Stimulated activated CD8-positive, alpha-beta memory T cell treated with anti-CD3 and anti-CD28 coated beads, Interleukin-7, amount 100 ng/mL, for 24 hours (primary cell): ENCODE results near the gene GDF7.
A peak's percentile ranks its signal among the peaks of the same experiment; 100 is the strongest.

Experiments used
- DNase-seq: peaks from one replicate; pipeline ENCODE4 v3.0.0-alpha.2; 2020; ENCODE audit warnings: low read depth

GDF7 gene

DNA sequence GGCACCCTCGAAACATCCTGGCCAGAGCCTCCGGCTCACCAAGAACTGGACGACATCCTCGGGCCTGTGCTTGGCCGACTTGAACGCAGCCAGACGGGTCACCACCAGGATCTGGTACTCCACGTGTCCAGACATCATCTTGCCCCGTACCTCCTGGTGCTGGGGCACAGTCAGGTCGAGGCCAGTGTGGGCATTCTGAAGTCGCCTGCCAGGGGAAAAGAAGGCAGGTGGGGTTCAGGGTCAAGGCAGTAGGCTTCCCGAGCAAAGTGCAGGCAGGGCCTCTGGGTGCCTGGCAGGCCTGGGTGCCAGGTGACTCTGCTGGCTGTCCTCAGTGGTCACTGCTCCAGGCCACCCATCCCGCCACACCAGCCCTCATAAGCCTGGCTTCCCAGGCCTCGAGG is 21.6 kb upstream of the GDF7 start:
- DNase-seq: no peak

DNA sequence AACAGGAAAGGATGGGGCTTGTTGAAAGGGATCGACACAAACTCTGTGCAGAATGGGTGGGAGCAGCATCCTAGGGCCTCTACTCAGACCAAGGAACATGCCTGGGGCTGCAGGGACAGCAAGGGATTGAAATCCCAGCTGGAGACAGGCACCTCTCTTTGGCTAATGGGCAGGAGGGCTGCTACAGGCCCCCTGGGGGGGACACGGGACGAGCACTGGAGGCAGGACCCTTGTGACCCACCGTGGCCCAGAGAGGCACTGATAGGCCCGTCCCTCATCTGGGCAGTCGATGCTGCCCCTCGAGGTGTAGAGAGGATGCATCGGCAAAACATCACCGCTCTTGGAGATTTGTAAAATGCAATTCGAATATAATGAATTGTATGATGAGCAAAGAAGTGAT is 21.2 kb upstream of the GDF7 start:
- no peak for DNase-seq

DNA sequence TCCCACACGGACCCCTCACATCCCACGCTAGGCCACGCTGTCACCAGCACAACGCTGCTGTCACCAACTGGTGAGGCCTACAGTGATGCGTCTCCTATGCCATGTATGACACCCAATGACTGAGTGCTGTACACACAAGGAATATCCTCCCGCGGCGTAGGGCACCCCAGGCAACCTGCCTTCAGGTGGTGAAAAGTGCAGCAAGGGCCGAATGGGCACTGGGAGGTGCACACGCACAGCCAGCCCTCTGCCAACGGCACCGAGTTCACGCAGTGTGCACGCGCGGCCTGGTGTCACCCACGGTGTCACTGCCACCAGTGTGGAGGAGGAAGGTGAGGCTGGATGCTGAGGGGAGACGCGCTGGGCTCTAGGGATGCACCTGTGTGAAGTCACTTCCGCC is 20.5 kb upstream of the GDF7 start:
- no peak for DNase-seq

DNA sequence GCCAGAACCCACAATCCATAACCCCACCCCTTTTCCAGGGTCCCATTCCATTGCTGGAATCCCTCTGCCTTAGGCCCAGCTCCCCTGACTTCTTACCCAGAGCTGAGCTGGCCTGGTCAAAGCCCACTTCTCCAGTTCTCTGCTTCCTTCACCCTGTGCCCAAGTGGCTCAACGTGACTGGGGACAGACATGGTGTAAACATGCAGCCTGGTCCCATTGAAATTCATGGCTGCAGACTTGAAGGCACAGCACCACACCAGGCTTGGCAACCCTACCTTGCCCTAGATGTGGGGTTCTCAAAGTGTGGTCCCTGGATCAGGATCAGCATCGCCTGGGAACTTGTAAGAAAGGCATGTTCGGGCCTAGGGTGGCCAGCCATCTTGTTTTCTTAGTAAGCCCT is 19.7 kb upstream of the GDF7 start:
- no peak for DNase-seq

DNA sequence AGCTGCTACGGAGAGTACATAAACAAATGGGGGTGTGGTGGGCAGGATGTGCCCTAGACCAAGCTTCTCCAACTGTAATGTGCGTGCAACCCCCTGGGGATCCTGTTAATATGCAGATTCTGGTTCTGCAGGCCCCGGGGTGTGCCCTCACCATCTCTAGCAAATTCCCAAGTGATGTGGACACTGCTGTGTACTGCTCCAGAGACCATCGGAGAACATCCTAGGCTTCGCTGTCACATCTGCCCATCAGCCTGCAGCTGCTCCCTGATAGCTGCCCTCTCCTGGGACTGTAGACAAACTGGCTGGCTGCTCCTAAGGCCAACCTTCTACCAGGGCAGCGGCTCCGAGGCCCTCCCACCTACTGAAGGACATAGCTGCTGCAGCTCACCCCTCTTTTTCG is 19.2 kb upstream of the GDF7 start:
- DNase-seq: no peak

DNA sequence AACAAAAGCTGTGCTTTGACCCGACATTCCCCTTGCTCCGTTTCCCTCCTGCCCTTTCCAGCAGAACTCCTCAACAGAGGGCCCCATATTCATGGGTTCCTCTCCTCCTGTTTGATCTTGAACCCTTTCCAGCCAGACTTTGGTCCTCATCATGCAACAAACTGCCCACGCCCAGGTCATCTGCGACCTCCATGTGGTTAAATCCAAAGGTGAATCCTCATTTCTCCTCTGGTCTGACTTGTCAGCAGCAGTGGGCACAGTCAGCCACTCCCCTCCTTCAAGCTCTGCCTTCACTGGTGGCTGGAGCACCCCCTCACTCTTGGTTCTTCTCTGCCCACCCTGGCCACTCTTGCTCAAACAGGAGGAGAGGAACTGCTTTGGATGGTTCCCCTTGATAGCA is 18.7 kb upstream of the GDF7 start:
- no peak for DNase-seq

DNA sequence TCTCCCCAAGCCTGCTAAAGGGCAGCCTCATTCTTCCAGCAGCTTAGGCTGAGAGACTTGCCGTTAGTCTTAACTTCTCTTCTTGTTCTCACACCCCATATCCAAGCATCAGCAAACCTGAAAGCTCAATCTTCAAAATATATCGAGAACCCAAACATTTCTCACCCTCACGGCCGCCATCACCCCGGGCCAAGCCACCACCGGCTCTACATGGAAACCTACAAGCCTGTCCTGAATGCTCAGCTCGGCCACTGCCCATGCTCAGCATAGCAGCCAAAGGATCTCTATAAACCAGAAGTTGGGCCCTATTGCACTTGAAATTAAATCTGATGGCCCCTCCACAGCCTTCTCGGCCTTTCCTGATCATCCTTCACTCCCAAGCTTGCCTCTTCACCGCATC is 18.1 kb upstream of the GDF7 start:
- DNase-seq: no peak

DNA sequence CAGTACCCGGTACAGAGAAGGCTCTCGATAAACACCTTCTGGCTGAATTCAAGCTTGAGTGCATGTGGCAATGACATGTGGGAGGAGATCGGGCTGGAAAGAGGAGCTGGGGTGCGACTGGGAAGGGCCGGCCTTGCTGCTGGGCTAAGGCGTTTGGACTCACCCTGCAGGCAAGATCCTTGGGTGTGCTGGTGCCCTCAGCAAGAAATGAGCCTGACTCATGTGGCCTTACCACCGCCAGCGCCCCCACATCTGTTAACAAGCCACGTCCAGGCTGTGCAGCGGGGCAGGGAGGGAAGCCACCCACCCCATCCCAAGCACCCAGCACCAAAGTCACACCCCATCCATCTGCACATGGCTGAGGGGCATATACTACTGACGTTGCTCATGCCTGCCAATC is 17.4 kb upstream of the GDF7 start:
- no peak for DNase-seq

DNA sequence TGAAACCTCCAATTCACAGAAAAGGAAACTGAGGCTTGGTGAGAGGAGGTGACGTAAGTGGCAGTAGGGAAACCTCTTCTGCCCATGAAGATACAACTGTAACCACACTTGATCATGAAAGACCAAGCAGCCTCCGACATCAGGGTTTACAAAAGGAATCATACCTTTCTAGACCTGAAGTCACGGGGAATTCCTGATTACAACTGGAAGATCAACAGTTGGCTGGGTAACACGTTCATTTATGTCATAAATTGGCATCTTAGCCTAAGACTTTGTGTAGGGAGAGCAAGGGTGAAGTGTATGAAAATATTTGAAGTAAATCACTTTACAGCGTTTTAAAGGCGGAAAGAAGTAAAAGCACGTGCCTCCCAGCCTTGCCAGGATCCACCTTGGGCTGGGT is 17.0 kb upstream of the GDF7 start:
- no peak for DNase-seq

DNA sequence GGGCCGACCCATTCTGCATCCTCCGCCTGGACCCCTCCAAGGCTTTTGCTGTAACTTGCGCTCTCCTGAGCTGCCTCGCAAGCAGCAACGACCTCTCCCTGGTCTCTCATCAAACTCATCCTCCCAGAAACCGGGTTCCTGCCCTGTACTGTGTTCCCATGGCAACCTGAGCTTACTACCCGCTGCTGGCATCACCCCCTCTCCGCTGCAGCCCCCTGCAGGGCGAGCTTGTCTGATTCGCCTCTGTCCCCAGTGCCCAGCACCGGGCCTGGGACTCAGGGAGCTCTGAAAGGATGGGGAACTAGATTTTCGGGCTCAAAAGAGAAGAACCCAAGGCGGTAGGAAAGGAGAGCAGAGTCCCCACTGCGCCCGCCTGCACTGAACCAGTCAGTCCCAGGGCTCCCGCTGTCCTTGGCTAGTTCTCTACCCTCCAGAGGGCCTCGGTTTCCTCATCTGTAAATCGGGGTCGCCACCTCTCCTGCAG is 16.5 kb upstream of the GDF7 start:
- DNase-seq: no peak

DNA sequence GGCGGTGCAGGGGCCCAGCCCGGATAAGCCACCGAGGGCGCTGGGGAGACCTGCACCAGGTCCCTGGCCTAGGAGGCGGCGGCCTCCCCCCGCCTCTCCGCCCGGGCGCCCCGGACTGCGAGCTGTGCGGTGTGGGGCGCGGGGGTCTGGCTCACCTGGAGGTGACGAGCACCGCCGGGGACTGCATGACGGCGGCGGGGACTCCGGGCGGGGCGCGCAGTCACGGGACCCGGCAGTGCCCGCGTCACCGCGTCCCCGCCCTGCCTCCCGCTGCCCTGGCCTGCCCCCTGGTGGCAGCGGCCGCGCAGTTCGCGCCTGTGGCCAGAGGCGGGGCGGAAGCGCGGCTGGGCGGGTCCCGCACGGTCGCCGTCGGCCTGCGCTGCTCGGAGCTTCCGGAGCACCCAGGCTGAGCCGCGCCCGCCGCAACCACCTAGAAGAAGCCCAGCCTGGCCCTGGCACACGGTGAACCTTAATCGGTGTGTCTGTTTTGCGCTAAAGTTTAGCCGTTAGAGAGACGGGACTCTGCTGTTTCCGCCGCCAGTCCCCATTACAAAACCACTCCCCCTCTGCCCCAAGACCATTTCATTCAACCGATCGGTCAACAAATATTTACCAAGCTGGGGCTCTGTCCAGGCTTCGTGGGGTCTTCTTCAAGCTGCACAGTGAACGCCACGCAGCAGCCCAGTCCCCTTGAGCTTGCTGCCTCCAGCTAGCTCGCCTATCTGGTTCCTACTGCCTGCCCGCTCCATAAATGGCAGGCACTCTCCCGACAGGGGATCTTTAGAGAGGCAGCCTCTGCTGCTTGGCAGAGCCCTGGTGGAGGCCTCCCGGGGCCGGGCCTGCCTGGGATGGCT is 15.8 kb upstream of the GDF7 start, which contains the start of gene HS1BP3:
HS1BP3 (minus strand) TSS at position 222 of the 854 bp plus-strand sequence; CDS start at position 187, 35 bp downstream.
- peak; percentile 66 for DNase-seq

DNA sequence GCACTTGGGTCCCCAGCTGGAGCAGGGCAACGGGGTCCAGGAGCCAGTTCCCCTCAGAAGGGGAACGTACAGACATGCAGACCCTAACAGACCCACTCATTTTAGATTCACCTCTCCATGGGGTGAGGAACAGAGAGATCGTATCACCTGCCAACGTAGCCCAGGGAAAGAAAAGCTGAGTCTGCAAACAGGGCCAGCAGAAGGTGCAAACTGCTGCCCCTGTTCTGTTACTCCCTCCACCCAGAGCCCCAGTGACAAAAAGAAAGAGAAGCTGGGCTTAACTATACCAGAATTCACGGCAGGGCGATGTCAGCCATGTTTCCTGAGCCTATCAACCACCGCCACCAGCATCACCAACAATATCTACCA is 15.2 kb upstream of the GDF7 start:
- no peak for DNase-seq

DNA sequence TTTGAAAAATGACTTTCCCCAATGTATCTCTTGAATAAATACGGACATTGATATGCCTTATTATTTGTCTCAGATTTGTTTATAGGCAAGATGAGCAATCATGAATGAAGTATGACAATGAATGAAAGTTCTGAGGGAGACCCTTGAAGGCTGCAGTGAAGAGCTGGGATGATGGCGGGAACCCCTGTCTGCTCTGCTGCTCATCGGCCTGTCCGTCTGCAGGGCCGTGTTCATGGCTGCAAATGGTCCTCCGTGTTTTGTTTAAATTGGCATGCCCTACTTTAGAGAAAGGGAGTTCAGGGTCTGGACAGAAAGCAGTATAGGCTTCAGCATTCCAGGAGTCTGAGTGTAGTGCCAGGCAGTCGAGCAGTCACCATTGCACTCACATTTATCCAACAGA is 14.8 kb upstream of the GDF7 start:
- DNase-seq: no peak

DNA sequence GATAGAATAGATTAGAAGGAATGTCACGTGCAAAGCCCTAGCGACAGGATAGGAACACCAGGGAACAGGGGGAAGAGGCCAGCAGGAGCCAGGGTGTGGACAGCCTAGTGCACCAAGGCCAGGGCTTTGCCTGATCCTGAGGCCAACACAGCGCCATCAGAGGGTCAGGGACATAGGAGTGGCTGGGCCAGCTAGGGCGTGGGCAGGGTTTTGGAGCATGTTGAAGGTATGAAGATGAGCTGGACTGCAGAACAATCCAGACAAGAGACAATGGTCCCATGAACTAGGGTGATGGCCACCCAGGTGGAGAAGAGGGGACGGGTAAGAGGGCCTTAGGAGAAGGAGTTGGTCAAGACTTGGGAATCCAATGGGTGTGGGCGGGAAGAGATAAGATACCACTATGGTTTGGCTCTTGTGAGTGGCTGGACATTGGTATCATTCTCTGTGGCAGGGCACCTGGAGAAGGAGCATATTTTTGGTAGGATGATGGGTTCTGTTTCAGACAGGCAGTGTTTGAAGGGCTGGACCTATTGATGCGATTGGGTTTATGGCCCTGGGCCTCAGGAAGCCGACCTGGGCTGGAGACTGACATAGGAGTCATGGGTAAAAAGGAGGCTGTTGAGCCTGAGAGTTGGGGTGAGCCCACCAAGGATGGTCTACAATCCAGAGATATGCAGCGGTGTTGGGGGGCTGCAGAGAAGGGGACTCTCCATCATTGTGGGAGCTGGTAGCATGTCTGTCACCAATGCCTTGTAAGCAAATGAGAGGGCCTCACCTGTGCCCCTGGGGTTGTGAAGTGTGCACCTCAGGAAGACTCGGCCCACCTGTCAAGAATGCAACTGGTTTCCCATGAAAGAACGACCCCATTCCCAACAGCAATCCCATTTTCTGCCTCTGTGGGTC is 14.0 kb upstream of the GDF7 start:
- no peak for DNase-seq

DNA sequence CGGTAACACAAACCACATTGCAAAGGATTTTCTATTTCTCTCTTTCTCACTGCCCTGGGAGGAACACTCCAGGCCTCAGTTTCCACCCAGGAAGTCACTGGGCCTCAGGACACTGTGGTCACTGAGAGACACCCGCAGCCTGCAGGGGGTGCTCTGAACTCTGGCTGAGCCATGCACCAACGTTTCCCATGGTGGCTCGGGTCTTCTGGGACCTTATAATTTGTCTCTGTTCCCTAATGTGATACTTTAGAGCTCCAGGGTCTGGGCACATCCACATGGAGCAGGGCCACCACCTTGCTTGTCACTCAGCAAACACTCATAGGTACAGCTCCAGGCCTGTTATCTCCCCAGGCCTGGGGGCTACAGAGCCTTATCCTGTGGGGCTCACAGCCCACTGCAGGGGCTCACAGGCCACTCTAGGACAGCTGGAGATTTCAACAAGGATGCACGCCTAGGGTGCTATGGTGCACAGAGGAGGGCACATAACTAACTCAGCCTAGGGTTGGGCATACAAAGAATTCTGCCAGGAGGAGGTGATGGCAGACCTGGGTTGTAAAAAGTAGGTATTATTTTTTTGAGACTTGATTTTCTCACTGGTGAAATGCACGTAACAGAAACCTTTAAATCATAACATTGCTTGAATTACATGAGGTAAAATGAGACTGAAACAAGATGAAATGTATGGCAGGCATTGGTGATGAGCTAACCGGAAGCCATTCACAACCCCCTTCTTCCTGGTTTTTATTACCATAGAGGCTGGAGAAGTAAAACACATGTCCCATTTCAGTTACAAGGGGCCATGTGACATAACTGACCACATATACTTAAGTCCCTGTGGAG is 13.0 kb upstream of the GDF7 start:
- no peak for DNase-seq

DNA sequence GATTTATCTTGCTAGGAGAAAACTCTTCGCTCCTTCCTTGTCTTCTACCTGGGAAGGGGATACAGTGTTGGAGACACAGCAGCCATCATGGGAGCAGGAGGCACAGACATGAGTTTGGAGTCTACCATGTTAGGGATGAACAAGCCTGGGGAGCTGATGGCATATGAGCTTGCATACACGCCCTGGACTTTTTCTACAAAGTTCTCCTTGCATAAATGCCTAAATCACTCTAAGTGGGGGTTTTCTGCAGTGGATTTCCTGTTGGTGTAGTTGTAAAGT is 12.5 kb upstream of the GDF7 start:
- DNase-seq: no peak

DNA sequence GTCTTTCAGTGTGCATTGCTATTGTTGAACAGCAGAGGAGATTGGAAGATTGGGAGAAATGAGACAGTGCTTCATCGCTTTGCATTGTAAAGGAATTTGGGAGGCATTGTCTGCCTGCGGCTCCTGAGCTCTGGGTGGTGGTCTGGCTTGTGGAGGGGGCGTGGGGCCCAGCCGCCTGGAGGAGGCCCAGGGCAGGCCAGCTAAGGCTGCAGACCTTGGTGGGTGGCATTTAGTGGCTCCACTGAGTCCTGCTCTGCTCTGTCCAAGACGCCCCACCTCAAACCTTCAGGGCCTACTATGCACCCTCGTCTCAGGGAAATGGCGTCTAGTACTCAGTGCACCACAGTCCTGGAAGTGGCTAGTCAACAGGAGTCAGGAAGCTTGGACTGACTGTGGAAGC is 10.4 kb upstream of the GDF7 start:
- DNase-seq: no peak

DNA sequence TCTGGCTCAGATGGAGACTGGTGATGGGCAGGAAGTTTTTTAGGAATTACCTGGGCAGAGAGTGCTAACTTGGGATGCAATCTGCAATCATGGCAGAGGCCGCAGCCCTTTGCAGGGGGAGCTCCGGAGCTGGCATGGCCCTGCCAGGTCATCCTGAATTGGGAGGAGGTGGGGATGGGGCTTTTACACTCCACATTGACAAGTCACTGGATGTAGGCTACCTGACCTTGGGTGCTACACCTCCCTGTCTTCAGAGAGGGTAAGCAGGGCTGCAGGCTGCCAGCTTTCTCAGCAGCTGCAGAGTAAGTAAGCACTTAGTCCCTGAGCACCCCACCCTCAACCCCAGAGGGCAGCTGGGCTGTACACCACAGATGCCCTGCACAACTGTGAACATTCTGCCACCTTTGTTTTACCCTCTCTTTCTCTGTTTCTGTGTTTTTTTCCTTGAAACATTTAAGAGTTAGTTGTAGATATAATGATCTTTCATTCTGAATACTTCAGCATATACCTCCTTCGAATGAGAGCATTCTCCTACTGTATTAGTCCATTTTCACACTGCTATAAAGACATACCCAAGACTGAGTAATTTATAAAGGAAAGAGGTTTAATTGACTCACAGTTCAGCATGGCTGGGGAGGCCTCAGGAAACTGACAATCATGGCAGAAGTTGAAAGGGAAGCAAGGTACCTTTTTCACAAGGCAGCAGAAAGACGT is 9.3 kb upstream of the GDF7 start:
- no peak for DNase-seq

DNA sequence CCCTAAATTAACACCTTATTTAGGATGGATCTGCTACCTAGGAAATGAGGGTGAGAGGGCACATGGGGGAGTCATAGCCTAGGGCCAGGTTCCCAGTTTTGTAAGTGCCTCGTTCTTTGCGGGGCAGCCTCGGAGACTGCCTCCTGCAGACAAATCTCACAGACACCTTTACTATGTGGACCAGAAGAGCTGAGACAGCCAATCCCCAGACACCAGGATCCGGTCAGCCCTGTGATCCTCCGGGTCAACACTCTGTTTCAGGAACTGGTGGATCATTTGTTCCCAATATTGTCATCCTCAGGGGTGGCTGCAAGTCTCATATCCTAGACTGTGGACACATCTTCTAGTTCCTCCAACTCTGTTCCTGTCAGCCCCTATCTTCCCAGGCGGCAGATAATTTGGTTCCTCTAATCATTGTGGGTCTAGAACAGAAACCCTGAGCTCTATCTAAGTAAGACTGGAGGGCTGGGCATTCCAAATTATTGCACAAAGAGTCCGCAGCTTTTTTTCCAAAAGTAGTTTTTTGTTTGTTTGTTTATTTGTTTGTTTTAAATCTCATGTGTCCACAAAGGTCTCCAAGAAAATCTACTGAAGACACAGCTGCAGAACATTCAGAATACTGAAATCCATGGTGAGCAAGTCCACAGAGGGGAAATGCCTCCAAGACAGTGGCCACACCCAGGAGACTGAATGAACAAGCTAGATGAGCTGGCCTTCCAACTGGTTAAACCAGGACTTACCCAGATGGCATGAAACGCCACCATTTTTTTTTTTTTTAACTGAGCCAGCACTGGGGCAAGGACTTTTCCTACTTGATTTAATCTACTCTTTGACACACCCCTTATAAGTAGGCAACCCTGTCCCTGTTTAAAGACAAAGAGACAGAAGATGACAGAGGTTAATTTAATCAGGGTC is 6.2 kb upstream of the GDF7 start:
- DNase-seq: no peak

DNA sequence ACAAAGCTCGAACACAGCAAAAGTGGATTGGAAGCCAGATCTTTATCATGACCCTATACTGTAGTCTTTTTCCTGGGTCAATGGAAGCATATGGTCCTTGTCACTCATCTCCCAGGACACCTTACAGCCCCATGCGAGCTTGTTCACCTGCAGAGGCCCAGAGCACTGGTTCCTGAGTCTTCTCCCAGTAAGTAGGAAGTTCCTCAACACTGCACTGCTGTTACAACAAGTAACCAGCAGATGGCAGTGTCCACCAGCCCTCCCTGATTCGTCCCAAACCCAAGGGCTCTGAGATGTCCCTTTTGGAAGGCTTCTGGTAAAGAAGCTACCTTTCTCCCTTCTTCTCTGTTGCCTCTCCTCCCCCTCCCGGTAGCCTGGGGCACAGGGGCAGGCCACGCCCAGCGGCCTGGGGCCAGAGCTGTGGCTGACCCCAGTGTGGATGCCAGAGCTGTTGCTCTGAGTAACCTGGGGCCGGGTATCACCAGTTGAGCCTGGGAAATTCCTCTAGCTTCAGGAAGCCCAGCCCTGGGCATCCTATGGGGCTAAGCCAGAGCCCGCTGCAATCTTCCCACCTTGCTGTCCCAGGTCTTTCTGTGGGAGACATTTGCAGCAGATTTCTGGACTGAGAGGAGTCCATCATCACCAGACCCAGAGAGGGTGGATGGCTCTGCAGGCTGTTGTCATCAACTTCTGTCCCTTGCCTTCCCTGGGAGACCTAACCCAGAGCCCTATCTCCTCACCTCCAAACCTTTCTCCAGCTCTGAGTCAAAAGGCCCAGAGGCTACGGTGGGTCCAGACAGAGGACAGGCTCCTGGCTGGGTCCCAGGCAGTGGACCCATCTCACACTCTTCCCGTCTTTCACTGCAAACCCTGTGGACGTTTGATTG is 5.3 kb upstream of the GDF7 start:
- DNase-seq: no peak
